Erythroblast (primary cell): ENCODE measurements around the gene UBE2L6.

Experiments
- GATA1 ChIP-seq: IDR thresholded peaks from 2 replicates; pipeline ENCODE4 v1.6.1; 2011; ENCODE audit warnings: low read depth, mild to moderate bottlenecking, control low read depth, low read length, moderate library complexity
- POLR2A ChIP-seq: IDR thresholded peaks from 2 replicates; pipeline ENCODE4 v1.6.1; 2011; ENCODE audit warnings: mild to moderate bottlenecking, low read length

GRCh38 chr11:57571606-57572005 is 4.1 kb upstream of the UBE2L6 start:
- TF ChIP-seq POLR2A (no peak), GATA1 (no peak)
